GM12891 (cell line): Measurements from ENCODE around the gene CLIP4.

Experiments
- PAX5 ChIP-seq: IDR thresholded peaks from 2 replicates; pipeline ENCODE4 v1.6.1; 2011; ENCODE audit warnings: low read length, moderate library complexity, mild to moderate bottlenecking; ENCODE audit not compliant: insufficient read depth, severe bottlenecking
- POLR2A ChIP-seq: IDR thresholded peaks from 2 replicates; pipeline ENCODE4 v1.6.1; 2011; ENCODE audit warnings: low read depth, low read length, control low read depth
- POLR2AphosphoS5 ChIP-seq: IDR thresholded peaks from 2 replicates; pipeline ENCODE4 v1.6.1; 2011; ENCODE audit warnings: low read depth, low read length, control low read depth
- POU2F2 ChIP-seq: IDR thresholded peaks from 2 replicates; pipeline ENCODE4 v1.6.1; 2011; ENCODE audit warnings: low read depth, mild to moderate bottlenecking, control low read depth, low read length, moderate library complexity
- TAF1 ChIP-seq: IDR thresholded peaks from 2 replicates; pipeline ENCODE4 v1.6.1; 2011; ENCODE audit warnings: low read depth, low read length, control low read depth

- TF ChIP-seq POLR2A (no peak), POU2F2 (no peak), POLR2AphosphoS5 (no peak), TAF1 (no peak), PAX5 (no peak)
These were observed 45.0 kb downstream of the CLIP4 start for GRCh38 chr2:29160184-29160583.
